Nucleus accumbens (tissue), 56 donors: ENCODE measurements around the gene PSTPIP1.
"Not testable (repeated sequence)": the region's sequence is repeated elsewhere in the genome, so short reads cannot be mapped to it uniquely, and the experiment has no call there.

Experiments used
- DNase-seq, 56 donors: peaks; one replicate each; lab custom pipeline; 2025; lab: John Stamatoyannopoulos, UW

PSTPIP1 gene

DNA sequence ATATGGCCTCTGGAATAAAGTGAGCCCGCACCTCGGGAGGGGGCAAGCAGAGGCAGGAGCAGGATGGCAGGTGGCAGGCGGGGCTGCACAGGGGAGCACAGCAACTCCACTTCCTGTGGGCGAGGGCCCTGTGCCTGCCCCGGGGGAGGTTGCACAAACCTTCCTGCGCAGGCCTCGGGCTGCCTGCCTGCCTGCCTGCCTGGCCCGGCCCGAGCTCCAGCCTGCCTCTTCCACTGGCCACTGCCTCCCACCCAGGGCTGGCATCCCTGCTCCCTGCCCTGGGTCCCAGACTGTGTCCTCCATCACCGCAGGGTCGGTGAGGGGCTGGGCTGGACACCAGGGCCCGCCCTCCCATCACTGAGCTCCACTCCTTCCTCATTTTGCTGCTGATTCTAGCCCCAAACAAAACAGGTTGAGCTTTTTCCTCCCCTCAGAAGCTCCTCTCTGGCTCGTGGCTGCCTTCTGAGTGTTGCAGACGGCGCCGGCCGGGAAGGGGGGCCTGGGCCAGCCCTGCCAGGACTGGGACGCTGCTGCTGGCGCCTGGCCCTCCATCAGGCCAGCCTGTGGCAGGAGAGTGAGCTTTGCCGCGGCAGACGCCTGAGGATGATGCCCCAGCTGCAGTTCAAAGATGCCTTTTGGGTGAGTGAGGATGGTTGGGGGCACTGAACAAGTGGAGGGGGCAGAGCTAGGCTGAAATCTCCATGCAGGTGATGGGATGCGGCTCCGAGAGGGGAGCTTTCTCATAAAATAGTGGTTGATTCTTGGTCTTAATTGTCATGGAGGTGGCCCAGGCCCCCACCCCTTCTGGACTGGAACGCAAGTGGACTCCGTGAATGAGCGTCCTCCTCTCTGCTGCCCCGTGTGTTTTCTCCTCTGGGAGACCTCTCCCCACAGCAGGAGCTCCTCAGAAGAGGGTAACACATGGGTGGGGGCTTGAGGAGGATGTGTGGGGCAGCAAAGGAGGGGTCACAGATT is at the start of gene PSTPIP1:
Gene PSTPIP1, plus strand, starts transcription at position 156 of the 975 bp plus-strand sequence. Its CDS starts 448 bp downstream, at position 604.
- peak in 40 of 56 donors; percentile 19 to 78 (median 46) for DNase-seq

DNA sequence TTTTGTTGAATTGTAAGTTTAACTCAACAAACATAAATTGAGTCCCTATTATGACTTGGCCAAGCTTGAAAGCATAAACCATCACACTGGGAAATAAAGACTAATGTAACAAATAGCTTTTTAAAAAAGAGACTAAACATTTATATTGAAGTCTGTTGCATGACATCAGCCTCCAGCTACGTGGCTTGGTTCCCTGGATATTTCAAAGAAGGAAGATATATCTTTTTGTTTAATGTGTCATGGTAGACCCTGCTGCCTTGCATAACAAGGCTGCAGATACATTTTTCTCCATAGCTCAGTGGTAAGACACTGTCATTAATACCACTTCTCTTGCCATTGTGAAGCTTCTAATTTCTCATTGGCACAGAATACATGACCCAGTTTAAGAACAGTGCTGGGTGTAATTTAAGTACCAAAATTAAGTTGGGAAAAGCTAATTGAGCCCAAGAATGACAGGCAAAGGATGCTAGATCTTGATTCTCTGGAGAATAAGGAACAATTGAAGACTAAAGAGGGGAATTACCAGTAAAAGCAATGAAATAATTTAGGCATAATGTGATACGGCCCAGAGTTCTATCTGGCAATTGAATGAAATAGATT is 49.3 kb upstream of the PSTPIP1 start:
- DNase-seq = no peak

DNA sequence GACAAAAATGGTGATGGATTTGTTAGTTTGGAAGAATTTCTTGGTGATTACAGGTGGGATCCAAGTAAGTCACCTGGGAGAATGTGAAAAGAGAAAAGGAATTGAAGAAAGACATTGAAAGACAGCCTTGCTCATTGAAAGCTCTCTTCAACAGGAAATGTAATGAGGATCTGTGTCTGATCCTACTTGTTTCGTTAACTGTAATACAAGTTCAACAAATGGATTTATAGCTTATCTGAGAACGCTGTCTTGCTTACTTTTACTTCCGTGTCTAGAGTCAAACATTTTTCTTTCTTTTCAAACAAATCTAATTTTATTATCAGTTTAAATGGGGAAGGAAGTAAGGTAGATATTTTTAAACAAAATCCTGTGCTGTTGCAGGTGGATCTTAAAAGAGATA is 47.5 kb upstream of the PSTPIP1 start:
- DNase-seq = no peak

DNA sequence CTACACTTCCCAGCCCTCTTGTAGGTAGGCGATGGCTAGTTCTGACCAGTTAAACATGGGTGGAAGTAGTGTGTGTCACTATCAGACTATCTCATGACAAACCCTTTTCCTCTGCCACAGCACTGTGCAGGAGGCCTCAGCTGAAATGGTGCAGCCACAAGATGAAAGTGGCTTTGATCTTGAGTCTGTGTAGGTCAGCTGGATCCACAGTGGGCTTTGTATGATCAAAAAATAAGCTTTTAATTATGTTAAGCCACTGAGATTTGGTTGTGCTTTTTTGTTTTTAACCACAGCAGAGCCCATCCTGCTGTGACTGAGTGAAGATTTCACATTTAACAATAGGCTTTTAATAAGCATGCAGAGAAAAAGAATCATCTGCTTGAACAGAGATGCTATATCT is 43.7 kb upstream of the PSTPIP1 start:
- DNase-seq = no peak

DNA sequence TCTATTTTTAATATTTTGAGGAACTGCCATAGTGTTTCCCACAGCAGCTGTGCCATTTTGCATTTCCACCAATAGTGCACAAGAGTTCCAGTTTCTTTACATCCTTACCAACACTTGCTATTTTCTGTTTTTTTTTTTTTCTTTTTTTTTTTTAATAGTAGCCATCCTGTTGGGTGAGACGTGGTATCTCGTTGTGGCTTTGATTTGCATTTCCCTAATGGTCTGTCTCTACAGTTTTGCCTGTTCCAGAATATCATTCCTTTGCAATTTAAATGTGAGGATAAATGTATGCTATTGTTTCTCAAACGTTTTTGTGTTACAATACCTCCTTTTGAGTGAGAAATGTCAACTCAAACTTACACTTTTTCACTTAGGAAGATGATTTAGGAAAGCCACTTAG is 41.0 kb upstream of the PSTPIP1 start:
- DNase-seq = no peak

DNA sequence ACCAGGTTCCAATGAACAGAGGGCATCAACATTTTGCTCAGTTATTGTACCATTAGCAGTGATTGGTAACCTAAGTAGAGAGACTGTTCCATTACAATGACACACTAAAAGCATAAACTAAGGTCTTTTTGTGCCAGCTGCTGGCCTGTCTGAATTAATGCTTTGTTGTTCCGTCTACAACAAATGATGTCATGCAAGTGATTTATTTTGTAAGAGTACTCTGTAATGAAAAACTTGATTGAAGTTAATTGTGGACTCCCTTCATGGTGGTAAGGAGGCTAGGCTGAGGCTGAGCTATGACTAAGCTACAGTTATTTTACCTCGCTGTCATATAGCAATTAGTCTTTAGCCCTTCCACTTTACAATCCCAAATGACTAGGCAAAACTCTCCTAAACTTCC is 40.2 kb upstream of the PSTPIP1 start:
- peak in 4 of 56 donors; percentile 8 to 30 (median 18) for DNase-seq

DNA sequence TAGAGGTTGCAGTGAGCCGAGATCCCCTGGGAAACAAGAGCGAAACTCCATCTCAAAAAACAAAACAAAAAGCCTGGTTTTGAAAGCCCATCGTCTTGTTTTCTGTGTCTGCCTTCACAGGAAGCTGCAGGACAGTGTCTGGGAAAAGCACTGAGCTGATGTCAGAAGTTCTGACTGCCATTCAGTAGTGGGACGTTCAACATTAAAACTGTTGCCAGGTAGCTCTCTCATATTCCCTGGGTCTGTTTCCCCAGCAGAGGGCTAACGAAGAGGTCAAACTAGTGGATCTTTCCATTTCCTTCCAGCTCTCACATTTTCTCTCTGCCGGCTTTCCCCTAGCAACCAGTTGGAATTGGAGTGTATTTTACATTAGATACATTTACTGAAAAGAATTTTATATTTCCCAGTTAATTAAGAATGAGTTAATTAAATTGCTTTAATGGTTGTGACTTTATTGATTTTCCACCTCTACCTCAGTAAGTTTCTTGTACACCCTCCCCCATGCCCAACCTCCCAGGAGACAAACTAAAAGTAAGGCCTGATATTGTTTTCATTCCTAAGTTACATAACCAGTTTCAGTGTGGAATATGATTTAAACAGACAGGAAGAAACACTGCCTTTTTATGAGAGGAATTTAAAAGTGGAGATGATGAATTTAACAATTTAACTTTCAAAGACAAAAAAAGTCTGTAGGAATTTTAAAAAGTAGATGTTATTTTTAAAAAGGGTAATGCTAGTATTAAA is 33.5 kb upstream of the PSTPIP1 start:
- DNase-seq = no peak

DNA sequence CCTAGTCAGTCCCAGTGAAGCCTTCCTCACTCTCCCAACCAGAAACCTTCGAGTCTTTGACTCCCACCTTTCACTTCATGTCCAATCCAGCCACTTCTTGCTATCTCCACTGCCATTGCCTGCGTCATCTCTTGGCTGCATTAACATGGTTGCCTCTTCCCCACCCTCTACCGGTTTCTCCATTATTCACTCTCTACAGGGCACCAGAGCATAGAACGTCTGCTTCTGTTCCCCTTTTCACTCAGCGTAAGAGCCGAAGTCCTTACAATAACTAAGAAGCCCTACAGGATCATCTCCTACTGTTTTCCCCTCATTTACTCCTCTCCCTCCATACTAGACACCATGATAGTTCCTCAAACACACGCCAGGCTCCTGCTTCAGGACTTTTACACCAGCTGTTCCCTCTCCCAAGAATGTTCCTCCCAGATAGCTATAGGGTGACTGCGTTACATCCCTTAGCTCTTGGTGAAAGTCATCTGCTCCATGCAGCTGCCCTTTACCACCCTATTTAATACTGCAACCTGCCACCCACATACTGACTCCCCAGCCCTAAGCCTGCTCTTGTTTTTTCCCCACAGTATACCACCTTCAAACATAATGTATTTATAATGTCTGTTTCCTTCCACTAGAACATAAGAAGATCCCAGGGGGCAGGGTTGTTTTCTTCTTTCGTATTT is 32.5 kb upstream of the PSTPIP1 start:
- no peak for DNase-seq

DNA sequence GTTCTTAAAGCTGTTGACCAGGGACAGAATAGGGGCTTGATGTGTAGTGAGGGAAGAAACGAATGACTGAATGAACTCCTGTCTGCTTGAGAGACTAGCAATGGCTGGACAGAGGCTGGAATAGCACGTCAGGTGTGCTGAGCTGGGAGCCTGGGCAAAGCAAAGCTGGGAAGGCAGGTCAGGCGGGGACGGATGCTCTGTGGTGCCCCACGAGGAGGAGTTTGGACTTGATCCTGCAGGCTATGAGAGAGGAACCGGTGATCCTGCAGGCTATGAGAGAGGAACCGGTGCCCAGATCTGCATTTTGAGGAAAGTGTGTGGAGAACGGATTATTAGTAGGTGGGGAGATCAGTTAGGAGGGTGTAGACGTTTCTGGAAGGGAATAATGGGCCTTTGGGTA is 31.3 kb upstream of the PSTPIP1 start:
- no peak for DNase-seq

DNA sequence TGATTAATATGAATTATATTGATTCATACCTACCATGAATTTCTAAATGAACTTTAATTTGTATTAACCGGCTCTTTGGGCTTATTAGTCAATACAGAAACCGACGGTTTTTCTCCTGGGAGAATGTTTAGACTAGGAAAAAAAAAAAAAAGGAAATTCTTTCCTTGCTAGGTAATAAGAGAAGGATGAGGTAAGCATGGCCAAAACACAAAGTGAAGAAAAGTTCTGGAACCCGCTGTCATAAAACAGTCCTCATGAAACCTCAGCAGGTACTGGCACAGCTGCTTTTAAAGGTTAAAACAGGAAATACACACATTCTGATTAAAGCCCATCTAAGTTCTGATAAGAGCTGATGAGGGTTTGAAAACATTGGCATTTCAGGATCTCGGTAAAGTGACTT is 30.8 kb upstream of the PSTPIP1 start:
- DNase-seq = no peak

DNA sequence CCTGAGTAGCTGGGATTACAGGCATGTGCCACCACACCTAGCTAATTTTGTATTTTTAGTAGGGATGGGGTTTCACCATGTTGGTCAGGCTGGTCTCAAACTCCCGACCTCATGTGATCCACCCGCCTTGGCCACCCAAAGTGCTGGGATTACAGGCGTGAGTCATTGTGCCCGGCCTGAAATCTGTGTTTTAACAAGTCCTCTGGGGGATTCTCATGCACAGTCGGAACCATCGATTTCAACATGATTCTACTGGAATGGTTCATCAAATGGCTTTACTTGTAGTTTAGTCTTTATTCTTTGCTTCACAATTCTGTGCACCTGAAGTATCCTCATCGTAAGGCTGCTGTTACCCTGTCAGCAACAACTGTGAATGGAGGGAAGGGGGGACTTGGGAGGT is 28.9 kb upstream of the PSTPIP1 start:
- DNase-seq = not testable (repeated sequence)

DNA sequence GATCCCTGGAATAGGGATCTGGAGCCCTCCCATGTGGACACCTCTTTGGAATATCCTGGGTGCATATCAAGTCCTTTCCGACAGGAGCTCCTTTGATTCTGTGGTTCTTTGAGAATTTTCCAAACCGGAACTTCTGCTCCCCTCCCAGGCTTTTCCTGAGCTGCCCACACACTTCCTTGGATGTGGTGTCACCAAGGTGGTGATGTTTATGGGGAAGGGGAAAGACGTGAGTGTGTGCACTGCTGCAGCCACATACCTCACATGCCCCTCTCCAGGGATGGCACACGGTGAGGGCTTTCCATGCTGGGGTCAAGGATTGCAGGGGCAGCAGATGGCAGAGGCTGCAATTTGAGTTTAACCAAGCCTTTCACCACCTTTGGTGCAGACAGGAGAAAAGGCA is 27.9 kb upstream of the PSTPIP1 start:
- no peak for DNase-seq

DNA sequence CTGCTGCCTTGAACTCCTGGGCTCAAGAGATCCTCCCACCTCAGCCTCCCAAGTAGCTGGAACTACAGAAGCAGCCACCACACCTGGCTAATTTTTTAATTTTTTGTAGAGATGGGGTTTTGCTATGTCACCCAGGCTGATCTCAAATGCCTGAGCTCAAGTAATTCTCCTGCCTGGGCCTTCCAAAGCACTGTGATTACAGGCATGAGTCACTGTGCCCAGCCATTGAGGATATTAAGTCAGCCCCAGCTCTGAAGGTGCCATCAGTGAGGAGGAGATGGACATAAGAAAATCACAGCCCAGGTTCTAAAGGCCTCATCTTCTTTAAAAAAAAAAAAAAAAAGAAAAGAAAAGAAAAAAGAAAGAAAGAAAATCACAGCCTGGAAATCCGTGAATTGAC is 26.6 kb upstream of the PSTPIP1 start:
- no peak for DNase-seq

DNA sequence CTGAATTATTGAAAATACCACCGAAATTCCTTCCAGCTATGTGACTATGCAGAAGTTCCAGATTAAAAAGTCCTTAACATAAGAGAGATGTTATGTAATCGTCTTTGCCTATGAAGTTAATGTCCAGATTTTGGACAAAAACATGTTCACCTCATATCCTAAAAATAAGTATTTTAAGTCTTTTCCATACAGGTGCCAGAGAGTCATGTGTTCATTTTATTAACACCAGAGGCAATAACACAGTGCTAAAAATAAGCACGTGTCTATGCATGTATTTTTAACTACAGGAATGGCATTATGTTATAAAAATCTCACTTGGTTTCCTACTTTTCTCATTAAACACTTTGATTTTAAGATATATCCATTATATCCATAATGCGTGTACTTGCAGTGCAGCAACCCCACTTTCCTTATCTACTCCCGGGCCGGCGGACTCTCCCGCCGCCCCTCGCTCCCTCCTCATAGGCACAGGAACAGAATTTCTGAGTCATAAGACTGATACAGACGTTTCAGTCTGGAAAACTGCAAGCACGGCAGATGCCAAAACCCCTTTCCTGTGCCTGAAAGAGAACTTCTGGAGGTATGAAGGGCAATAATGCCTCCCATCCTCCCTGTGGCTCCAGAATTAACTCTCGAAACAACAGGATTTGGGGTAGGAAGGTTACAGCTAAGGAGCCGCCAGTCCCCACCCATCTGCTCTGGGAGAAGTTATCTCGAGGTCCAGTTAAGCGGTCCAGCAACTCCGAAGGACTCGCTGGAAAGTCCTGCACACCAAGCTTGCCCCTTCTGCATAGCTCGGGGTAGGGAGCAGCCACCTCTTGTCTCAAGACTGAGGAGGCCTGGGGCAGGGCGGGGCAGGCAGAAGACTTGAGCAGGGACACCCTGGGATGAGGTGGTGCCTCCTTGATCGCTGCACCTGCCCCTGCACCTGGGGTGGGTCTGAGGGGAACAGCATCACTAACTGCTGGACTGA is 22.3 kb upstream of the PSTPIP1 start:
- no peak for DNase-seq

DNA sequence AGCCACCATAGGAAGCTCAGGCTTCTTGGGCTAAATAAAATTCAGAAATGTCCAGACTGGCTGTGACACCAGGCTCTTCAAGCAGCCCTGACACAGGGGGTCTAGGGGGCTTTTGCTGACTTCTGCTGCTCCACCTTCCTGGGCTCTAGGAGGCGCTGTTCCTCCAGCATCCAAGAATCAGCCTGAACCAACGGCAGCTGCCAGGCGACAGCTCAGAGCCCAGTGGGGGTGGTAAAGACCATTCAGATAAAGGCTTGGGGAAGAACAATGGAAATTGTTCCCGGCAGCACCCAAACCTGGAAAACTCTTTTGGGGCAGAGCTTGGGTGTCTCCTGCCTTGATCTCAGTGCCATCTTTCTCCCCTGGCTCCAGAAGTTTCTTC is 21.6 kb upstream of the PSTPIP1 start:
- peak in 31 of 56 donors; percentile 5 to 70 (median 41) for DNase-seq

DNA sequence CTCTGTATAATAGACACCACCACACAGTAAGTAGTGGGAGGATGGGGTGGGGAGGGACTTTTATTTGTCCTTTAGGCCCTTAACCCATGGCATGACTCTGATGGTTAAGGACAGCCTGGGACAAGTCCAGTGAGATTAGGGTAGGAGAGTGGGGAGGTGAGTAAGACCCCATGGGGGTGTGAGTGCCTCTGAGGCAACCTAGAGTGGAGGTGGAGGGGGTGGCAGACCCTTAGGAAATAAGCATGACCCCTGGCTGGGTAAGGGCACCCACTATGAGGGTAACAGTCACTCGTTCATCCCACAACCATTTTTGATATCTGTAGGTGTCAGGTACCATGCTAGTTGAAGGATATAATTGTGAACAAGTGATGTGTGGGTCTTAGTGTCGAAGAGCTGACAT is 21.0 kb upstream of the PSTPIP1 start:
- DNase-seq = no peak

DNA sequence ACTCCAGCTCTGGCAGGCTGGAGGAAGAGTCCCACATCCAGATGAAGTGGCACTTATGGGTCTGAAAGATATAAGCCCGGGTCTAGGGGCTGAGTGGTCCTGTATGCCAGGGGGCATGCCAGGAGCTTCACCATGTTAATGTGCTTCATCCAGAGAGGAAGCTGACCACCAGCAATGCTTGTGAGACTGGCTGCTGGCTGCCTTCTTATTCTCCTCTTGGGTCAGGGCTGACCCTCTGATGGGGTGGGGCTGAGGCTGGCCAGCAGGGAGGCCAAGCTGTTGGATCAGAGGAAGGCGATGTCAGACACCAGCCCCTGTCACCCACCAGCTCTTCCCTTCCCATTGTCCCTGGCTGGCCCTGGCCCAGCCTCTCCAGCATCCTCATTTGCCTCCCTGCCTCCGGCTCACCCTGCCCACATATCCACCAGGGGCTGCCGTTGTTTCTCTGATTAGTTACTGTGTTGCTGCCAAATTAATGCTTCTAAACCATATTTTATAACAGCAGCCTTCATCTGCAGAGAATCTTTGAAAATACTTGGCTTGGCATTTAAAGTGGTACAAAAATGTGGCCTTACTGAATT is 20.4 kb upstream of the PSTPIP1 start:
- no peak for DNase-seq

DNA sequence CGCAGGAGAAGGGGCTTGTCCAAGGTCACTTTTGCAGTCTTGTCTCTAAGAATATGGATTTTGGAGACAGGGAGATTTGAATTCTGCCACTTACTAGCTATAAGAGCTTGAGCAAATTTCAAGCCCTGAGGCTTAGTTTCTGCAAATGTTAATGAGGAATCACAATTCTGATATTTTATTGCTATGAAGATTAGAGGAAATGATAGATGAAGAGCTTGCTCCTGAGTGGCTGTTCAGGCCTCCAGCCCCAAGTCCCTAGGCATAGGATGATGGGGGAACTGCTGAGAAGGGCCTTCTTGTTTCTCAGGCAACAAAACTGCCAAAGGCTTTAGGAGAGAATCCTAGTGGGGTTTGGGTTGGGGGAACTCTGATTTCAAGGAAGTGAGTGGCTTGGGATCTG is 18.8 kb upstream of the PSTPIP1 start:
- DNase-seq = no peak
